ENCODE results near the gene KATNBL1. TPM values are rescaled to one million over a fixed set of nuclear protein-coding genes. Genes with fewer than 3 reads are reported as not detected.

The KATNBL1 gene
- total RNA-seq (2022; extraction: Qiagen RNA extraction): 27.2 to 33.4 TPM (median 30.9 TPM) in 5 replicates

GRCh38 chr15:34209421-34210282 lies at the start of gene KATNBL1:
TSS of gene KATNBL1 (minus strand) at chr15:34210096. CDS start at chr15:34163676, 46,420 bp downstream.

DNA sequence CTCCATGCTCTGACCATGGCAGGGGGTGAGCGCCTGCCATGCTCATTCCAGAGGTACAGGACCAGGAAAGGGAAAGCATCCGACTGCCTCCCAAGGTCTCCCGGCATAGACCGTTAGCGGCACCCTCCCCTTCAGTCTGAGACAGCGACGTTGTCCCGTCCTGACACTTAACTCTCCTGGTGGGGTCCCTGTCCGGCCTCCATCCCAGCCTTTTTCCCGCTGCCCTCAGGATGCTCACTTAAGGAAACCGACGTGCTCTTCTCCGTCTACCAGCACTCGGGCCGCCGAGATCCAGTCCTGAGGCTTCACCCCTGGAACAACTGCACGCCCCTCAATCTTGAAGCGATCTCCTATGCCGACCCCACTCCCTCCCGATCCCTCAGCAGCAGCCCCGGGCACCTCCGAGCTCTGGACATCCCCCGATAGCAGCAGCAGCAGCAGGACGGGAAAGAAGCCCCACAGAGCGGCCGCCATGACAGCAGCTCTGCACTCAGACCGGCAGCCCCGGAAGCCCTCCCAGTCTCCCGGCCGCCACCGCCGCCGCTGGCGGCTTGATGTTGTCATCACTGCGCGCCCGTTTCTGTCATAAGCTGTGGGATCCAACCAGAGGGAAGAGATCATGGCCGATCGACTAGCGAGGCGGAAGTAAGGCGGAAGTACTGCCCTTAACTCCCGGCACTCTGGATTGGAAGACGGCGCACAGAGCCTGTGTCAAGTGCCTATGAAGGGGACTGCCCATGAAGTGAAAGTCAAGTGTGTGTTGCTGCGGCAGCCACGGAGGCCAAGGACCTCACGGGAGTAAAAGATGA lies 108.3 kb downstream of the KATNBL1 start, which contains the start of the genes EMC7 and PGBD4:
Gene EMC7 (minus strand): TSS at position 497 of the 809 bp plus-strand sequence. CDS start 23 bp downstream, at position 474.
Gene PGBD4 (plus strand): TSS at position 718 of the 809 bp plus-strand sequence. CDS start 449 bp downstream, outside the sequence.

Other genes with a start within 250 kb of the KATNBL1 start
- gene CHRM5, start 241.6 kb downstream of the KATNBL1 start, total RNA-seq (2022; extraction: Qiagen RNA extraction): 0.04 TPM in 1 of 5 replicates, not detected in the others
- gene AVEN, start 170.9 kb downstream of the KATNBL1 start, total RNA-seq (2022; extraction: Qiagen RNA extraction): 21.2 to 22.7 TPM (median 21.8 TPM) in 5 replicates
- gene EMC7, start 108.2 kb downstream of the KATNBL1 start, total RNA-seq (2022; extraction: Qiagen RNA extraction): 133 to 147 TPM (median 138 TPM) in 5 replicates
- gene PGBD4, start 108.0 kb downstream of the KATNBL1 start, total RNA-seq (2022; extraction: Qiagen RNA extraction): 1.3 to 1.7 TPM (median 1.6 TPM) in 5 replicates
- 180 to 193 TPM (median 186 TPM) in 5 replicates for gene EMC4, start 14.9 kb upstream of the KATNBL1 start, total RNA-seq (2022; extraction: Qiagen RNA extraction)
- 3.4 to 8.8 TPM (median 6.9 TPM) in 5 replicates for gene SLC12A6, start 127.7 kb upstream of the KATNBL1 start, total RNA-seq (2022; extraction: Qiagen RNA extraction)
- gene NOP10, start 133.0 kb upstream of the KATNBL1 start, total RNA-seq (2022; extraction: Qiagen RNA extraction): 490 to 578 TPM (median 506 TPM) in 5 replicates
- gene NUTM1, start 133.2 kb upstream of the KATNBL1 start, total RNA-seq (2022; extraction: Qiagen RNA extraction): not detected in 5 replicates
- gene LPCAT4, start 157.1 kb upstream of the KATNBL1 start, total RNA-seq (2022; extraction: Qiagen RNA extraction): 42.5 to 63.8 TPM (median 62.7 TPM) in 5 replicates
- 3.1 to 11.2 TPM (median 6.9 TPM) in 5 replicates for gene GOLGA8A, start 227.7 kb upstream of the KATNBL1 start, total RNA-seq (2022; extraction: Qiagen RNA extraction)

Data from A549 treated with dexamethasone at 1 μM for 4 hours (cell line).